Transverse colon (tissue), 4 donors: ENCODE data around the gene DOCK9. TPM values are rescaled to one million over a fixed set of nuclear protein-coding genes. Genes with fewer than 3 reads are reported as not detected.

ENCODE experiments used
- DNase-seq: peaks from one replicate; pipeline ENCODE4 v3.0.0-alpha.2; 2019
- H3K27ac ChIP-seq, 4 donors: fragments of 200-600 bp; sonication (generic); 2 replicates each; pipeline ENCODE4 v1.5.1; 2016 to 2018; ENCODE audit warnings: inconsistent platforms in 4 of 4
- H3K27me3 ChIP-seq: fragments of 200-600 bp; sonication (generic); 2 replicates; pipeline ENCODE4 v1.5.1; 2017; ENCODE audit warnings: inconsistent platforms
- H3K36me3 ChIP-seq, 4 donors: fragments of 200-600 bp; sonication (generic); 2 replicates each; pipeline ENCODE4 v1.5.1; 2017 to 2019; ENCODE audit warnings: inconsistent platforms in 4 of 4
- H3K4me1 ChIP-seq, 4 donors: fragments of 200-600 bp; sonication (generic); 2 replicates each; pipeline ENCODE4 v1.5.1; 2017 to 2020; ENCODE audit warnings: inconsistent platforms in 4 of 4
- H3K4me3 ChIP-seq, 4 donors: fragments of 200-600 bp; sonication (generic); 1 replicate in 1 of 4; 2 replicates in 3 of 4; pipeline versions ENCODE4 v1.5.1 to v1.6.1; 2017 to 2019; ENCODE audit warnings: inconsistent platforms in 4 of 4
- H3K9me3 ChIP-seq, 2 donors: fragments of 200-600 bp; sonication (generic); 2 replicates each; pipeline ENCODE4 v1.5.1; 2017 to 2019; ENCODE audit warnings: inconsistent platforms in 2 of 2
- CTCF ChIP-seq, 5 experiments: fragments of 200-600 bp in 3 of 5; fragments of 450-650 bp in 2 of 5; sonication (generic) in 3 of 5; IDR thresholded peaks; 1 replicate in 2 of 5; 2 replicates in 3 of 5; pipeline ENCODE4 v1.5.1; 2016 to 2017; ENCODE audit warnings: antibody characterized with exemption in 5 of 5, inconsistent platforms in 3 of 5, mild to moderate bottlenecking in 2 of 5, moderate library complexity in 1 of 5
- EP300 ChIP-seq: sonication (generic); formaldehyde crosslinking; IDR thresholded peaks from one replicate; pipeline ENCODE4 v1.6.1; 2017; ENCODE audit warnings: antibody characterized with exemption, low read depth
- POLR2A ChIP-seq: fragments of 450-650 bp; IDR thresholded peaks from one replicate; pipeline ENCODE4 v1.6.1; 2016; ENCODE audit warnings: antibody characterized with exemption, mild to moderate bottlenecking, moderate library complexity
- POLR2AphosphoS5 ChIP-seq, 3 donors: sonication (generic); formaldehyde crosslinking; IDR thresholded peaks; one replicate each; pipeline ENCODE4 v1.6.1; 2016; ENCODE audit warnings: antibody characterized with exemption in 3 of 3
- WGBS, 2 donors: methylation state at CpG; one replicate each; pipeline ENCODE4 v1.1.5; 2018; ENCODE audit warnings: low coverage in 1 of 2; 5-methylcytosine and 5-hydroxymethylcytosine counted together
- in situ Hi-C, 4 donors: fragments of 200-750 bp; cut with MboI; loops; one replicate each; pipeline versions ENCODE4 v1.15.0 to v1.15.1; 2017; ENCODE audit warnings: low sequenced_read_pairs in 3 of 4, low pct_ligation_motif_present in 1 of 4, low pct_unique_long_range_greater_than_20kb in 1 of 4
- intact Hi-C: fragments of 100-400 bp; cut with DNase I; formaldehyde crosslinking; loops from one replicate; pipeline ENCODE4 v1.15.1; 2023; ENCODE audit warnings: low total_unique reads
- total RNA-seq, 4 donors: library from RNA; depleted of rRNA; stranded (reverse); fragments of >200 nt; gene quantifications; one replicate each; pipeline ENCODE4 v1.1.0, GENCODE V29; 2016

DOCK9 gene
- total RNA-seq, 4 donors from 2014 or later: 44.5 to 120 (median 71.4) TPM

- no peak for DNase-seq
- TF ChIP-seq POLR2A (no peak), EP300 (no peak), POLR2AphosphoS5 (IDR thresholded peaks at IDR 0.05) (no peak), CTCF (IDR thresholded peaks at IDR 0.05) (no peak)
Measured at GRCh38 chr13:99015606-99016490, 38.0 kb upstream of the DOCK9 start.

GRCh38 chr13:99014522-99014921 is 36.7 kb upstream of the DOCK9 start:
- no peaks in the 10 kb centered on the region for H3K36me3 ChIP-seq
- H3K27me3 ChIP-seq: no peaks in the 10 kb centered on the region
- TF ChIP-seq CTCF (IDR thresholded peaks at IDR 0.05): no peak
- no peak for TF ChIP-seq POLR2A
- TF ChIP-seq EP300: no peak
- no peak for TF ChIP-seq POLR2AphosphoS5 (IDR thresholded peaks at IDR 0.05)
- H3K4me3 ChIP-seq: no peak overlapping the region
- intact Hi-C loops (no loop called here), in situ Hi-C loops (no loop called here)
- H3K9me3 ChIP-seq: no peaks in the 10 kb centered on the region
- H3K4me1 ChIP-seq: peaks cover 0 to 6% (median 0%) of the 10 kb centered on the region in 4 donors
- DNase-seq: no peak
- H3K27ac ChIP-seq: no peak overlapping the region
- WGBS, 2 donors: 80 to 86% methylated on average over 3 to 4 of the region's 4 CpGs

More at GRCh38 chr13:99015606-99016490, 38.0 kb upstream of the DOCK9 start:
- Histone ChIP-seq H3K27me3 (no peaks in the 10 kb centered on the region), H3K4me1 (peaks cover 0 to 6% (median 0%) of the 10 kb centered on the region in 4 donors), H3K36me3 (no peaks in the 10 kb centered on the region), H3K4me3 (no peak overlapping the region), H3K27ac (no peak overlapping the region), H3K9me3 (no peaks in the 10 kb centered on the region)
- in situ Hi-C loops (no loop called here), intact Hi-C loops (no loop called here)
- 73 to 84% methylated on average over 13 to 15 of the region's 15 CpGs for WGBS, 2 donors

- intact Hi-C loops (no loop called here), in situ Hi-C loops (no loop called here)
- H3K27ac ChIP-seq: no peak overlapping the region
- DNase-seq: no peak
- WGBS, 2 donors: 87 to 91% methylated on average over 5 to 6 of the region's 6 CpGs
- peaks cover 0 to 7% (median 0%) of the 10 kb centered on the region in 4 donors for H3K4me1 ChIP-seq
- H3K27me3 ChIP-seq: no peaks in the 10 kb centered on the region
- H3K9me3 ChIP-seq: no peaks in the 10 kb centered on the region
- no peaks in the 10 kb centered on the region for H3K36me3 ChIP-seq
- H3K4me3 ChIP-seq: no peak overlapping the region
- no peak for TF ChIP-seq POLR2A
Measured at GRCh38 chr13:99013951-99014350, 36.1 kb upstream of the DOCK9 start.

- TF ChIP-seq EP300 (no peak), POLR2A (no peak), POLR2AphosphoS5 (IDR thresholded peaks at IDR 0.05) (no peak), CTCF (IDR thresholded peaks at IDR 0.05) (no peak)
- no peak for DNase-seq
- intact Hi-C loops (no loop called here), in situ Hi-C loops (no loop called here)
- Histone ChIP-seq H3K4me3 (no peak overlapping the region), H3K36me3 (no peaks in the 10 kb centered on the region), H3K4me1 (peaks cover 0 to 11% (median 0%) of the 10 kb centered on the region in 4 donors), H3K27ac (no peak overlapping the region), H3K9me3 (no peaks in the 10 kb centered on the region), H3K27me3 (no peaks in the 10 kb centered on the region)
- WGBS, 2 donors: 86% methylated on average over 1 of the region's 1 CpG; no CpG with 5 or more reads in 1 of the 2 donors
Measured at GRCh38 chr13:99012539-99012938, 34.7 kb upstream of the DOCK9 start.
